H1 (cell line): ENCODE data around the gene PDE5A. TPM values are rescaled to one million over a fixed set of nuclear protein-coding genes. Genes with fewer than 3 reads are reported as not detected.

Experiments used
- BACH1 ChIP-seq: IDR thresholded peaks from 2 replicates; pipeline ENCODE4 v1.6.1; 2012; ENCODE audit warnings: low read length, improper control_type of control experiment
- BRCA1 ChIP-seq: IDR thresholded peaks from 2 replicates; pipeline ENCODE4 v1.6.1; 2012; ENCODE audit warnings: low read depth, low read length, improper control_type of control experiment
- CBX8 ChIP-seq: fragments of 300-800, 300-1000 bp; sonication (generic); IDR thresholded peaks from 2 replicates; pipeline ENCODE4 v1.7.1; 2016; ENCODE audit warnings: low read depth, low read length, borderline replicate concordance
- EP300 ChIP-seq, 2 experiments: IDR thresholded peaks; 1 replicate in 1 of 2; 2 replicates in 1 of 2; pipeline ENCODE4 v1.6.1; 2011 to 2012; ENCODE audit warnings: low read depth in 2 of 2, low read length in 2 of 2, mild to moderate bottlenecking in 2 of 2, borderline replicate concordance in 1 of 2, inconsistent platforms in 1 of 2, moderate library complexity in 1 of 2
- FOSL1 ChIP-seq: IDR thresholded peaks from 2 replicates; pipeline ENCODE4 v1.6.1; 2011; ENCODE audit warnings: mild to moderate bottlenecking, low read depth, low read length, moderate library complexity; ENCODE audit not compliant: insufficient read depth
- GABPA ChIP-seq: IDR thresholded peaks from 2 replicates; pipeline ENCODE4 v1.6.1; 2011; ENCODE audit warnings: mild to moderate bottlenecking, low read length, moderate library complexity, borderline replicate concordance; ENCODE audit not compliant: insufficient read depth
- GTF2F1 ChIP-seq: IDR thresholded peaks from 2 replicates; pipeline ENCODE4 v1.6.1; 2012; ENCODE audit warnings: low read depth, low read length, improper control_type of control experiment, borderline replicate concordance
- KDM4A ChIP-seq: IDR thresholded peaks from one replicate; pipeline ENCODE4 v1.7.1; 2012; ENCODE audit warnings: low read depth, mild to moderate bottlenecking, moderate library complexity, low read length, inconsistent platforms; ENCODE audit not compliant: severe bottlenecking
- PHF8 ChIP-seq: fragments of 200-600 bp; sonication (generic); conservative IDR thresholded peaks from 2 replicates; pipeline ENCODE4 v1.7.1; 2012; ENCODE audit warnings: low read depth, mild to moderate bottlenecking, inconsistent platforms, low read length, moderate library complexity
- POU5F1 ChIP-seq: IDR thresholded peaks from 2 replicates; pipeline ENCODE4 v1.6.1; 2011; ENCODE audit warnings: low read depth, mild to moderate bottlenecking, low read length, moderate library complexity
- RNF2 ChIP-seq: fragments of 200-900, 300-1000 bp; sonication (generic); IDR thresholded peaks from 2 replicates; pipeline ENCODE4 v1.7.1; 2016; ENCODE audit warnings: borderline replicate concordance, low read depth, mild to moderate bottlenecking, antibody characterized with exemption, low read length; ENCODE audit not compliant: poor library complexity, severe bottlenecking; ENCODE audit errors: missing control alignments
- RXRA ChIP-seq: IDR thresholded peaks from 2 replicates; pipeline ENCODE4 v1.6.1; 2011; ENCODE audit warnings: low read depth, mild to moderate bottlenecking, low read length, moderate library complexity; ENCODE audit not compliant: insufficient read depth
- SIN3A ChIP-seq, 2 experiments: IDR thresholded peaks in 1 of 2; conservative IDR thresholded peaks in 1 of 2; 2 replicates each; pipeline ENCODE4 v1.6.1; 2011 to 2012; ENCODE audit warnings: low read length in 2 of 2, improper control_type of control experiment in 1 of 2, low read depth in 1 of 2, mild to moderate bottlenecking in 1 of 2
- SP2 ChIP-seq: IDR thresholded peaks from 2 replicates; pipeline ENCODE4 v1.6.1; 2012; ENCODE audit warnings: mild to moderate bottlenecking, low read length, inconsistent platforms
- SRF ChIP-seq: IDR thresholded peaks from 2 replicates; pipeline ENCODE4 v1.6.1; 2011; ENCODE audit warnings: mild to moderate bottlenecking, low read depth, low read length, moderate library complexity
- SUZ12 ChIP-seq: fragments of 200-600 bp; sonication (generic); IDR thresholded peaks from 2 replicates; pipeline ENCODE4 v1.6.1; 2012; ENCODE audit warnings: mild to moderate bottlenecking, inconsistent platforms, low read length, moderate library complexity, mixed read lengths
- TAF7 ChIP-seq: optimal IDR thresholded peaks from 2 replicates; pipeline ENCODE3; 2011; ENCODE audit warnings: low read depth, mild to moderate bottlenecking, inconsistent platforms, low read length, moderate library complexity, borderline replicate concordance
- TBP ChIP-seq: IDR thresholded peaks from 2 replicates; pipeline ENCODE4 v1.6.1; 2011; ENCODE audit warnings: low read depth, low read length, improper control_type of control experiment
- TCF12 ChIP-seq: IDR thresholded peaks from 2 replicates; pipeline ENCODE4 v1.6.1; 2011; ENCODE audit warnings: low read depth, mild to moderate bottlenecking, low read length
- USF2 ChIP-seq: IDR thresholded peaks from 2 replicates; pipeline ENCODE4 v1.6.1; 2011; ENCODE audit warnings: low read length, improper control_type of control experiment
- YY1 ChIP-seq: IDR thresholded peaks from 2 replicates; pipeline ENCODE4 v1.6.1; 2011; ENCODE audit warnings: low read depth, mild to moderate bottlenecking, low read length
- polyA plus RNA-seq, 7 experiments: library from polyadenylated mRNA; depleted of rRNA in 3 of 7; stranded (reverse) in 5 of 7; unstranded in 2 of 7; fragments of >200 nt in 5 of 7; fragments of 200-250 nt in 2 of 7; gene quantifications; 1 replicate in 5 of 7; 2 replicates in 1 of 7; 4 replicates in 1 of 7; pipeline versions ENCODE4 v1.2.1 to v1.2.3, GENCODE V29; 2011 to 2013; ENCODE audit warnings: missing spikeins in 2 of 7, mixed read lengths in 2 of 7
- total RNA-seq: library from RNA; stranded (reverse); fragmentation: NEBNext Ultra II Directional; extraction: Animal tissue kit (Norgen Biotek cat#: 25700); gene quantifications from 2 replicates; pipeline ENCODE4 v1.2.1, GENCODE V29; 2021

PDE5A gene
- total and polyA plus RNA-seq, 2 of the 8 experiments (the other 6 are each of a cell fraction or from before 2014, with no cell fraction given): 5.6 to 32.4 TPM

GRCh38 chr4:119627267-119628255 lies 1.0 kb downstream of the PDE5A start (continued):
- TF ChIP-seq SRF (no peak), BRCA1 (no peak), YY1 (no peak; the same call in 1 of the 2 replicates), RXRA (no peak), KDM4A (peak; percentile 97), GTF2F1 (no peak), SIN3A (conservative IDR thresholded peaks at IDR 0.05 in 1 of 2, IDR thresholded peaks at IDR 0.05 in 1 of 2; ENCODE audit: low read depth in 1 of 2, low read length in 2 of 2) (no peak; a peak in 1 of 4 replicates), SUZ12 (no peak; the same call in 1 of the 2 replicates), POU5F1 (no peak), SP2 (no peak), TCF12 (no peak), PHF8 (0 out of 2 replicates have a peak, but pooled peaks have one; percentile 39), TAF7 (peak; percentile 36), BACH1 (no peak; the same call in 1 of the 2 replicates), TBP (no peak), RNF2 (no peak), USF2 (no peak), FOSL1 (no peak), EP300 (IDR thresholded peaks at IDR 0.05; ENCODE audit: borderline replicate concordance in 1 of 2, low read depth in 2 of 2, low read length in 2 of 2) (no peak), GABPA (no peak), CBX8 (no peak)
